A549 (cell line): Measurements from ENCODE around the gene TOB1. TPM values are rescaled to one million over a fixed set of nuclear protein-coding genes. Genes with fewer than 3 reads are reported as not detected.
A peak's percentile ranks its signal among the peaks of the same experiment; 100 is the strongest.

Experiments used
- ATAC-seq, 2 experiments: fragments of 200-7000 bp in 1 of 2; fragments of >200 bp in 1 of 2; cut with Nextera tagmentation in 1 of 2; cut with Tn5 transposase in 1 of 2; 3 replicates each; pipeline versions ENCODE4 v1.8.0 to v1.9.1; 2018 to 2020; ENCODE audit warnings: mild to moderate bottlenecking in 1 of 2, moderate library complexity in 1 of 2
- CTCF ChIA-PET: fragments of 300-600 bp; sonication (Branson Sonifier 250); formaldehyde crosslinking; extraction: SDS; loops from one replicate; lab custom pipeline; 2021; ENCODE audit warnings: antibody characterized with exemption, inconsistent platforms; lab: Yijun Ruan, JAX
- POLR2A ChIA-PET: fragments of 350-600 bp; formaldehyde crosslinking; extraction: SDS; loops from one replicate; lab custom pipeline; 2021; ENCODE audit warnings: antibody characterized with exemption, inconsistent platforms; lab: Yijun Ruan, JAX
- DNase-seq, 2 experiments: peaks; one replicate each; pipeline versions ENCODE4 v3.0.0 to v3.0.0-alpha.2; 2011 to 2016; ENCODE audit warnings: low read depth in 1 of 2, low spot score in 1 of 2
- FAIRE-seq: peaks from 2 replicates; lab custom pipeline; 2011; peaks lifted over from hg19 to GRCh38; lab: Jason Lieb, UNC
- H3K27ac ChIP-seq, 2 experiments: fragments of >200 bp; sonication (Bioruptor Twin); formaldehyde crosslinking; 3 replicates each; pipeline ENCODE4 v1.5.1; 2016 to 2017
- H3K4me1 ChIP-seq: fragments of >200 bp; sonication (Bioruptor Twin); formaldehyde crosslinking; 3 replicates; pipeline ENCODE4 v1.6.1; 2016
- H3K4me2 ChIP-seq: fragments of >200 bp; sonication (Bioruptor Twin); formaldehyde crosslinking; 3 replicates; pipeline ENCODE4 v1.6.1; 2016
- H3K4me3 ChIP-seq: fragments of >200 bp; sonication (Bioruptor Twin); formaldehyde crosslinking; 3 replicates; pipeline ENCODE4 v1.5.1; 2016
- H3K9me3 ChIP-seq: fragments of >200 bp; sonication (Bioruptor Twin); formaldehyde crosslinking; 3 replicates; pipeline ENCODE4 v1.6.1; 2016
- CBX2 ChIP-seq: fragments of 200-600 bp; sonication (generic); IDR thresholded peaks from 2 replicates; pipeline ENCODE4 v1.6.1; 2016; ENCODE audit warnings: low read depth, mild to moderate bottlenecking, borderline replicate concordance
- CBX8 ChIP-seq: fragments of 200-600 bp; sonication (generic); IDR thresholded peaks from 2 replicates; pipeline ENCODE4 v1.6.1; 2016
- CEBPB ChIP-seq, 2 experiments: fragments of >200 bp in 1 of 2; sonication (Bioruptor Twin) in 1 of 2; formaldehyde crosslinking in 1 of 2; IDR thresholded peaks; 2 replicates each; pipeline ENCODE4 v1.6.1; 2012 to 2016
- EHF ChIP-seq: fragments of 250-450 bp; sonication (Bioruptor Pico); IDR thresholded peaks from 2 replicates; pipeline ENCODE4 v1.5.0; 2020; ENCODE audit warnings: mild to moderate bottlenecking
- GATA3 ChIP-seq: IDR thresholded peaks from 2 replicates; pipeline ENCODE4 v1.6.1; 2012; ENCODE audit warnings: borderline replicate concordance
- HDAC2 ChIP-seq: fragments of 200-600 bp; sonication (generic); IDR thresholded peaks from 2 replicates; pipeline ENCODE4 v1.6.1; 2016
- HEYL ChIP-seq: fragments of 250-450 bp; sonication (Bioruptor Pico); IDR thresholded peaks from 2 replicates; pipeline ENCODE4 v1.8.0; 2021; ENCODE audit warnings: mild to moderate bottlenecking, moderate library complexity
- HMGXB4 ChIP-seq: fragments of 250-450 bp; sonication (Bioruptor Pico); IDR thresholded peaks from 2 replicates; pipeline ENCODE4 v1.5.0; 2021; ENCODE audit warnings: mild to moderate bottlenecking, moderate library complexity, borderline replicate concordance
- HOXA7 ChIP-seq: fragments of 250-450 bp; sonication (Bioruptor Pico); IDR thresholded peaks from 2 replicates; pipeline ENCODE4 v1.5.0; 2020; ENCODE audit warnings: mild to moderate bottlenecking, moderate library complexity
- HOXB13 ChIP-seq: fragments of 250-450 bp; sonication (Bioruptor Pico); IDR thresholded peaks from 2 replicates; pipeline ENCODE4 v1.5.0; 2020; ENCODE audit warnings: low read depth, mild to moderate bottlenecking, moderate library complexity
- KDM1A ChIP-seq: fragments of 200-600 bp; sonication (generic); IDR thresholded peaks from 2 replicates; pipeline ENCODE4 v1.6.1; 2016; ENCODE audit warnings: low read depth, mild to moderate bottlenecking
- MAX ChIP-seq: IDR thresholded peaks from 2 replicates; pipeline ENCODE4 v1.6.1; 2012
- MYC ChIP-seq: IDR thresholded peaks from 2 replicates; pipeline ENCODE4 v1.6.1; 2012; ENCODE audit warnings: mild to moderate bottlenecking, inconsistent platforms, low read length, improper control_type of control experiment, borderline replicate concordance
- RNF2 ChIP-seq: fragments of 200-600 bp; sonication (generic); IDR thresholded peaks from 2 replicates; pipeline ENCODE4 v1.6.1; 2016; ENCODE audit warnings: low read depth, mild to moderate bottlenecking, antibody characterized with exemption, moderate library complexity, borderline replicate concordance
- SMC3 ChIP-seq: fragments of >200 bp; sonication (Bioruptor Twin); formaldehyde crosslinking; IDR thresholded peaks from 3 replicates; pipeline ENCODE4 v1.6.1; 2018; ENCODE audit warnings: inconsistent platforms
- ZFP36 ChIP-seq: fragments of 450-650 bp; IDR thresholded peaks from 2 replicates; pipeline ENCODE4 v1.6.1; 2014; ENCODE audit warnings: borderline replicate concordance; ENCODE audit not compliant: partially characterized antibody
- WGBS: methylation state at CpG from one replicate; pipeline ENCODE4 v1.1.6; 2017; ENCODE audit errors: missing lambda C conversion rate; 5-methylcytosine and 5-hydroxymethylcytosine counted together
- polyA plus RNA-seq, 4 experiments: library from polyadenylated mRNA; depleted of rRNA in 3 of 4; stranded (reverse); fragments of >200 nt; fragmentation: RNase III in 1 of 4; extraction: RNeasy Plus Mini Kit Qiagen cat#74134 plus additional on column Dnase treatment in 1 of 4; gene quantifications; 2 replicates in 3 of 4; 3 replicates in 1 of 4; pipeline ENCODE4 v1.2.3, GENCODE V29; 2011 to 2017

TOB1 gene
- polyA plus RNA-seq, 2 of the 4 experiments (the other 2 are of a cell fraction): 111 to 133 TPM

GRCh38 chr17:50908860-50909764 lies 43.0 kb upstream of the TOB1 start:
- no peak for FAIRE-seq

GRCh38 chr17:50908140-50908859 lies 42.1 kb upstream of the TOB1 start:
- WGBS: 86% methylated on average over 8 of the region's 8 CpGs
- peak overlapping the region; percentile 17 to 42; a peak in 4 of 6 replicates for H3K27ac ChIP-seq
- no peak for FAIRE-seq
- no peaks in the 10 kb centered on the region for H3K9me3 ChIP-seq
- DNase-seq: no peak
- peak; percentile 95 for TF ChIP-seq ZFP36
- TF ChIP-seq KDM1A: peak; percentile 34; the same call in 1 of the 2 replicates
- no peak for TF ChIP-seq HOXA7 (CRISPR knock-in tag)
- no peak for TF ChIP-seq CBX2
- TF ChIP-seq MAX: no peak
- TF ChIP-seq HDAC2: no peak
- no peak overlapping the region for H3K4me3 ChIP-seq
- ChIA-PET CTCF (interaction anchor here (0.7 to 4.0 kb wide), 7 partner anchors 14 to 56 kb away, joined by 3 to 11 read pairs (median 3); no protein-coding TSS in a partner anchor), POLR2A (interaction anchor here (3.0 kb wide), 1 partner anchor 42 kb away, joined by 14 read pairs; the partner anchor contains the start of gene TOB1)
- H3K4me2 ChIP-seq: no peak overlapping the region
- ATAC-seq: no peak
- peaks cover 37% of the 10 kb centered on the region for H3K4me1 ChIP-seq

More at GRCh38 chr17:50908860-50909764, 43.0 kb upstream of the TOB1 start:
- CTCF ChIA-PET: interaction anchor here (0.9 to 4.0 kb wide), 6 partner anchors 13 to 57 kb away, joined by 3 to 11 read pairs (median 4); no protein-coding TSS in a partner anchor
- H3K4me3 ChIP-seq: no peak overlapping the region
- TF ChIP-seq EHF (CRISPR knock-in tag) (no peak), HEYL (CRISPR knock-in tag) (no peak), CBX2 (no peak), SMC3 (no peak), CEBPB (IDR thresholded peaks at IDR 0.05) (no peak), HMGXB4 (CRISPR knock-in tag) (no peak), MAX (no peak), GATA3 (no peak), MYC (no peak)
- TF ChIP-seq, all 56 proteins: peak for 0
- Histone ChIP-seq H3K4me2 (peak overlapping the region; percentile 21; the same call in 2 of the 3 replicates), H3K4me1 (peaks cover 30% of the 10 kb centered on the region), H3K27ac (peak overlapping the region; percentile 41 to 46; a peak in 5 of 6 replicates), H3K9me3 (no peaks in the 10 kb centered on the region)
- ATAC-seq: peak; percentile 55 to 60; a peak in 4 of 6 replicates
- POLR2A ChIA-PET: interaction anchor here (3.0 kb wide), 1 partner anchor 43 kb away, joined by 14 read pairs; the partner anchor contains the start of gene TOB1
- no peak for DNase-seq
- 65% methylated on average over 16 of the region's 16 CpGs for WGBS

- peak overlapping the region in 1 of 2 experiments; percentile 42; a peak in 1 of 6 replicates for H3K27ac ChIP-seq
- CTCF ChIA-PET: interaction anchor here (0.7 to 4.0 kb wide), 8 partner anchors 16 to 123 kb away, joined by 3 to 11 read pairs (median 4); no protein-coding TSS in a partner anchor
- no peaks in the 10 kb centered on the region for H3K9me3 ChIP-seq
- H3K4me2 ChIP-seq: no peak overlapping the region
- DNase-seq (no peak), FAIRE-seq (no peak), ATAC-seq (no peak)
- H3K4me3 ChIP-seq: no peak overlapping the region
- H3K4me1 ChIP-seq: peaks cover 37% of the 10 kb centered on the region
- 98% methylated on average over 4 of the region's 4 CpGs for WGBS
- POLR2A ChIA-PET: interaction anchor here (0.6 to 8.0 kb wide), 2 partner anchors 40 to 43 kb away, joined by 3 to 72 read pairs; partner anchors contain the start of gene TOB1
- TF ChIP-seq CBX8: no peak
- no peak for TF ChIP-seq HOXB13 (CRISPR knock-in tag)
- no peak for TF ChIP-seq RNF2
- TF ChIP-seq HDAC2: no peak
Measured at GRCh38 chr17:50906443-50906842, 40.3 kb upstream of the TOB1 start.
